ENCODE results near the gene NARS2.

NARS2 gene

DNA sequence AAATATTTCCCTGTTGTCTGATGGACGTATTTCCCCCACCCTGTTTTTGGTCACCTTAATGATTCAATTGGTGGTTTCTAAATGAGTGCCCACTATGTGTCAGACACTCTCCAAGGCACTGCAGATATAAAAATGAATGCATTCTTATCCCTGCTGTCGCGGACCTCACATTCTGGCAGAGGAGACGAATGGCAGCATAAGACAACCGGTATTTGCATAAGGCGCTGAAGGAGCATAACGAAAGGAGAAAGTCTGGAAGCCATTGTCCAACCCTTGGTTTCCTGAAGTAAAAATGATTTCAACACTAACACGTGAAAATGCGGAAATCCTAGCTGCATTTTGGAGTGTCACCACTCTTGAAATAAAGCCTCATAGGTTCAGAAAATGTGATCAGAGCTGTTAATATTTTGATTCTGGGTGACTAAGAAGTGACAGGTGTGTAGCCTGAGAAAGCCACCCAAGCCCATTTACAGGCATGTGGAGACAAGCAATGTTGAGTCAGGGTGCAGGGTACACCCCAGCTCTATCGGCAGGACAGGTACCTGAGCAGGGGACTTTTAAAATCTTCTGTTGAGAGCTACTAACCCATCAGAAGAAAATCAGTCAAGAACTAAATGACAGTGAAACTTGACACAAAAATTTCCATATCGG lies 146.9 kb downstream of the NARS2 start:
- no peaks in the 10 kb centered on the region for H3K36me3 ChIP-seq (ENCODE audit: control insufficient read depth, low read length)
- peak overlapping the region; percentile 49 for H3K4me2 ChIP-seq (ENCODE audit: low read length)
- H3K4me3 ChIP-seq (ENCODE audit: low read length), result peak overlapping the region; percentile 28
- H3K9me2 ChIP-seq (replicated peaks; ENCODE audit: control insufficient read depth, low read length), result no peaks in the 10 kb centered on the region
- H3K27me3 ChIP-seq (ENCODE audit: control insufficient read depth, low read length), result no peaks in the 10 kb centered on the region
- no peak for TF ChIP-seq EZH2phosphoT487 (IDR thresholded peaks at IDR 0.05; ENCODE audit: borderline replicate concordance, low read length)
- H3K4me1 ChIP-seq (ENCODE audit: control insufficient read depth, low read length), result peaks cover 35% of the 10 kb centered on the region
- no peaks in the 10 kb centered on the region for H3K9me3 ChIP-seq (ENCODE audit: control insufficient read depth, insufficient read depth, low read length)
- no peaks in the 10 kb centered on the region for H3F3A ChIP-seq (ENCODE audit: control insufficient read depth, insufficient read depth)
- no peaks in the 10 kb centered on the region for H3K79me2 ChIP-seq (ENCODE audit: control insufficient read depth, low read length)
- H3K27ac ChIP-seq (ENCODE audit: low read depth, low read length), result no peak overlapping the region
- H4K20me1 ChIP-seq (ENCODE audit: control insufficient read depth, insufficient read depth, low read depth, low read length), result no peaks in the 10 kb centered on the region

DNA sequence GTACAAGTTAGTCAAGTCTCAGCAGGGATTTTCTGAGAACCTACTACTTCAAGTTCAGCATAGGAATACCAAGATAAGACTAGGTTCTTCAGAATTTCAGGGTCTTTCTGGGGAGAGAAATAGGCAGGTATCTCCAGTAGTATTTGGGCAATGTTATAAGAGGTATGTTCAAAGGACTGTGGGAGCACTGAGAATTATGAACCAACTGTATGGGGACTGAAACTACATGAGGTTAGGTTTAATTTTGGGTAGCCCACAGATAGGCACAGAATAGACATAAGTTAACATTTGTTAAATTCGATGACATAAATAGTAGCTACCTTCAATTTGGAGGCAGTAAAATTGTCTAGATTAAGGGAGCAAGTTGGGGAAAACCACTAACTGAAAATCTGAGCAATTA lies 147.8 kb downstream of the NARS2 start:
- TF ChIP-seq, protein P1, sequence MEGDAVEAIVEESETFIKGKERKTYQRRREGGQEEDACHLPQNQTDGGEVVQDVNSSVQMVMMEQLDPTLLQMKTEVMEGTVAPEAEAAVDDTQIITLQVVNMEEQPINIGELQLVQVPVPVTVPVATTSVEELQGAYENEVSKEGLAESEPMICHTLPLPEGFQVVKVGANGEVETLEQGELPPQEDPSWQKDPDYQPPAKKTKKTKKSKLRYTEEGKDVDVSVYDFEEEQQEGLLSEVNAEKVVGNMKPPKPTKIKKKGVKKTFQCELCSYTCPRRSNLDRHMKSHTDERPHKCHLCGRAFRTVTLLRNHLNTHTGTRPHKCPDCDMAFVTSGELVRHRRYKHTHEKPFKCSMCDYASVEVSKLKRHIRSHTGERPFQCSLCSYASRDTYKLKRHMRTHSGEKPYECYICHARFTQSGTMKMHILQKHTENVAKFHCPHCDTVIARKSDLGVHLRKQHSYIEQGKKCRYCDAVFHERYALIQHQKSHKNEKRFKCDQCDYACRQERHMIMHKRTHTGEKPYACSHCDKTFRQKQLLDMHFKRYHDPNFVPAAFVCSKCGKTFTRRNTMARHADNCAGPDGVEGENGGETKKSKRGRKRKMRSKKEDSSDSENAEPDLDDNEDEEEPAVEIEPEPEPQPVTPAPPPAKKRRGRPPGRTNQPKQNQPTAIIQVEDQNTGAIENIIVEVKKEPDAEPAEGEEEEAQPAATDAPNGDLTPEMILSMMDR (IDR thresholded peaks at IDR 0.05; ENCODE audit: low read depth, low read length, poor library complexity, severe bottlenecking), result no peak
- no peak for TF ChIP-seq EZH2phosphoT487 (IDR thresholded peaks at IDR 0.05; ENCODE audit: borderline replicate concordance, low read length)
- no peak overlapping the region for H3K4me3 ChIP-seq (ENCODE audit: low read length)
- H3K4me2 ChIP-seq (ENCODE audit: low read length), result no peak overlapping the region
- H3K9me2 ChIP-seq (replicated peaks; ENCODE audit: control insufficient read depth, low read length), result no peaks in the 10 kb centered on the region
- no peaks in the 10 kb centered on the region for H3K79me2 ChIP-seq (ENCODE audit: control insufficient read depth, low read length)
- no peaks in the 10 kb centered on the region for H4K20me1 ChIP-seq (ENCODE audit: control insufficient read depth, insufficient read depth, low read depth, low read length)
- no peaks in the 10 kb centered on the region for H3K27me3 ChIP-seq (ENCODE audit: control insufficient read depth, low read length)
- H3F3A ChIP-seq (ENCODE audit: control insufficient read depth, insufficient read depth), result no peaks in the 10 kb centered on the region
- H3K4me1 ChIP-seq (ENCODE audit: control insufficient read depth, low read length), result peaks cover 35% of the 10 kb centered on the region
- no peak overlapping the region for H3K27ac ChIP-seq (ENCODE audit: low read depth, low read length)
- H3K36me3 ChIP-seq (ENCODE audit: control insufficient read depth, low read length), result no peaks in the 10 kb centered on the region
- H3K9me3 ChIP-seq (ENCODE audit: control insufficient read depth, insufficient read depth, low read length), result no peaks in the 10 kb centered on the region

DNA sequence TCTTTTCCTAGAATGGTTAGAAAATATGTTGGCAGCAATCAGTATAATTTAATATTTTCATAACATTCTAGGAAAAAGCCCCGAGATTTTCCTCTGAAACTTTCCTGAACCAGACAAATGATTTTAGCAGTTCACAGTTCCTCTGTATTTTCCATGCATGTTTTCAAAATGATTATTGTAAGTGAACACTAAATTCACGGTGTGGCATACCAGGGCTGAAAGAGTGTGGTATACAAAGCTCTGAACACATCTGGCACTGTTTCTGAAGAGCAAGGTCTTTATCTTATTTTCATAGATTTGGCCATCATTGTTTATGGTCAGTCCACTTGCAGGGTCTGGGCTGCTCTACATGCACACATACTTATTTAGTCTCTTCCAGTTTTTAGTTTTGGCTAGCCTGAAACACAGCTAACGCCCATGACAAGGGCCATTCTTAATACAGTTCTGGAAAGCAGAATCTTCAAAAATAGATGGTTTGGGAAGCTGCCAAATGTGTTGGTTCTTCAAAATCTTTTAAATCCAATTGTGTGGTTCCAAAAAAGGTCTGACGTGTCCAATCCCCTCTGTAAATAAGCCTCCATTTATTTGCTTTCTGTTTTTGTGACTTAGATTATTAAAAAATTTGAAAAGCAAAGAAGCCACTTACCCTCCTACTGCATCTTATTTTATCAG lies 149.1 kb downstream of the NARS2 start:
- H3K4me2 ChIP-seq (ENCODE audit: low read length), result no peak overlapping the region
- TF ChIP-seq, protein P1 (IDR thresholded peaks at IDR 0.05; ENCODE audit: low read depth, low read length, poor library complexity, severe bottlenecking), result no peak
- no peak for TF ChIP-seq EZH2phosphoT487 (IDR thresholded peaks at IDR 0.05; ENCODE audit: borderline replicate concordance, low read length)
- no peaks in the 10 kb centered on the region for H3K9me3 ChIP-seq (ENCODE audit: control insufficient read depth, insufficient read depth, low read length)
- H3K27me3 ChIP-seq (ENCODE audit: control insufficient read depth, low read length), result no peaks in the 10 kb centered on the region
- H3K36me3 ChIP-seq (ENCODE audit: control insufficient read depth, low read length), result no peaks in the 10 kb centered on the region
- H4K20me1 ChIP-seq (ENCODE audit: control insufficient read depth, insufficient read depth, low read depth, low read length), result no peaks in the 10 kb centered on the region
- no peaks in the 10 kb centered on the region for H3F3A ChIP-seq (ENCODE audit: control insufficient read depth, insufficient read depth)
- no peak overlapping the region for H3K27ac ChIP-seq (ENCODE audit: low read depth, low read length)
- no peaks in the 10 kb centered on the region for H3K9me2 ChIP-seq (replicated peaks; ENCODE audit: control insufficient read depth, low read length)
- no peaks in the 10 kb centered on the region for H3K79me2 ChIP-seq (ENCODE audit: control insufficient read depth, low read length)
- H3K4me3 ChIP-seq (ENCODE audit: low read length), result no peak overlapping the region
- H3K4me1 ChIP-seq (ENCODE audit: control insufficient read depth, low read length), result peaks cover 39% of the 10 kb centered on the region
